ENCODE results near the gene TNRC6B. TPM values are rescaled to one million over a fixed set of nuclear protein-coding genes. Genes with fewer than 3 reads are reported as not detected.
"Not testable (repeated sequence)": the region's sequence is repeated elsewhere in the genome, so short reads cannot be mapped to it uniquely, and the experiment has no call there.

The TNRC6B gene
- total RNA-seq, 1 donor from 2014 or later, result 9.5 TPM

GRCh38 chr22:40310081-40310767 is 132.5 kb downstream of the TNRC6B start:
- TF ChIP-seq, protein P1, sequence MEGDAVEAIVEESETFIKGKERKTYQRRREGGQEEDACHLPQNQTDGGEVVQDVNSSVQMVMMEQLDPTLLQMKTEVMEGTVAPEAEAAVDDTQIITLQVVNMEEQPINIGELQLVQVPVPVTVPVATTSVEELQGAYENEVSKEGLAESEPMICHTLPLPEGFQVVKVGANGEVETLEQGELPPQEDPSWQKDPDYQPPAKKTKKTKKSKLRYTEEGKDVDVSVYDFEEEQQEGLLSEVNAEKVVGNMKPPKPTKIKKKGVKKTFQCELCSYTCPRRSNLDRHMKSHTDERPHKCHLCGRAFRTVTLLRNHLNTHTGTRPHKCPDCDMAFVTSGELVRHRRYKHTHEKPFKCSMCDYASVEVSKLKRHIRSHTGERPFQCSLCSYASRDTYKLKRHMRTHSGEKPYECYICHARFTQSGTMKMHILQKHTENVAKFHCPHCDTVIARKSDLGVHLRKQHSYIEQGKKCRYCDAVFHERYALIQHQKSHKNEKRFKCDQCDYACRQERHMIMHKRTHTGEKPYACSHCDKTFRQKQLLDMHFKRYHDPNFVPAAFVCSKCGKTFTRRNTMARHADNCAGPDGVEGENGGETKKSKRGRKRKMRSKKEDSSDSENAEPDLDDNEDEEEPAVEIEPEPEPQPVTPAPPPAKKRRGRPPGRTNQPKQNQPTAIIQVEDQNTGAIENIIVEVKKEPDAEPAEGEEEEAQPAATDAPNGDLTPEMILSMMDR (conservative IDR thresholded peaks at IDR 0.05; ENCODE audit: low read depth, low read length), result no peak
- no peak for DNase-seq (ENCODE audit: low read depth)
- H3K4me3 ChIP-seq (ENCODE audit: low read depth, low read length), result no peak overlapping the region

- TF ChIP-seq, protein P1 (conservative IDR thresholded peaks at IDR 0.05; ENCODE audit: low read depth, low read length), result no peak
- H3K4me3 ChIP-seq (ENCODE audit: low read depth, low read length), result no peak overlapping the region
- DNase-seq (ENCODE audit: low read depth), result no peak
These were observed 133.0 kb downstream of the TNRC6B start for GRCh38 chr22:40310768-40311120.

- not testable (repeated sequence) for DNase-seq (ENCODE audit: low read depth)
These were observed 133.9 kb downstream of the TNRC6B start for GRCh38 chr22:40311646-40312045.

GRCh38 chr22:40312050-40312449 is 134.3 kb downstream of the TNRC6B start:
- H3K4me3 ChIP-seq (ENCODE audit: low read depth, low read length), result no peak overlapping the region
- DNase-seq (ENCODE audit: low read depth), result no peak
- TF ChIP-seq, protein P1 (conservative IDR thresholded peaks at IDR 0.05; ENCODE audit: low read depth, low read length), result no peak

More at GRCh38 chr22:40311646-40312045, 133.9 kb downstream of the TNRC6B start:
- H3K4me3 ChIP-seq (ENCODE audit: low read depth, low read length), result not testable (repeated sequence)

- TF ChIP-seq, protein P1 (conservative IDR thresholded peaks at IDR 0.05; ENCODE audit: low read depth, low read length), result no peak
- no peak for DNase-seq (ENCODE audit: low read depth)
These were observed 135.3 kb downstream of the TNRC6B start for GRCh38 chr22:40313007-40313406.

GRCh38 chr22:40314041-40314440 is 136.3 kb downstream of the TNRC6B start:
- DNase-seq (ENCODE audit: low read depth), result no peak
- no peak overlapping the region for H3K4me3 ChIP-seq (ENCODE audit: low read depth, low read length)

More at GRCh38 chr22:40313007-40313406, 135.3 kb downstream of the TNRC6B start:
- H3K4me3 ChIP-seq (ENCODE audit: low read depth, low read length), result no peak overlapping the region

GRCh38 chr22:40320687-40321086 is 143.0 kb downstream of the TNRC6B start:
- DNase-seq (ENCODE audit: low read depth), result no peak
- TF ChIP-seq, protein P1 (conservative IDR thresholded peaks at IDR 0.05; ENCODE audit: low read depth, low read length), result no peak
- no peak overlapping the region for H3K4me3 ChIP-seq (ENCODE audit: low read depth, low read length)

More at GRCh38 chr22:40314041-40314440, 136.3 kb downstream of the TNRC6B start:
- TF ChIP-seq, protein P1 (conservative IDR thresholded peaks at IDR 0.05; ENCODE audit: low read depth, low read length), result no peak
